LNCaP clone FGC (cell line): ENCODE measurements around the gene VPS25.

ENCODE experiments used
- DNase-seq: peaks from one replicate; pipeline ENCODE4 v3.0.0-alpha.2; 2011; ENCODE audit warnings: low read depth
- H3K4me3 ChIP-seq: 2 replicates; pipeline ENCODE4 v1.5.1; 2011; ENCODE audit warnings: mild to moderate bottlenecking, low read depth, low read length, control low read depth
- TF ChIP-seq, protein P1 (sequence below): IDR thresholded peaks from 2 replicates; pipeline ENCODE4 v1.5.1; 2012; ENCODE audit warnings: mild to moderate bottlenecking; ENCODE audit not compliant: control insufficient read depth, insufficient read depth; ENCODE audit errors: extremely low read depth

VPS25 gene

DNA sequence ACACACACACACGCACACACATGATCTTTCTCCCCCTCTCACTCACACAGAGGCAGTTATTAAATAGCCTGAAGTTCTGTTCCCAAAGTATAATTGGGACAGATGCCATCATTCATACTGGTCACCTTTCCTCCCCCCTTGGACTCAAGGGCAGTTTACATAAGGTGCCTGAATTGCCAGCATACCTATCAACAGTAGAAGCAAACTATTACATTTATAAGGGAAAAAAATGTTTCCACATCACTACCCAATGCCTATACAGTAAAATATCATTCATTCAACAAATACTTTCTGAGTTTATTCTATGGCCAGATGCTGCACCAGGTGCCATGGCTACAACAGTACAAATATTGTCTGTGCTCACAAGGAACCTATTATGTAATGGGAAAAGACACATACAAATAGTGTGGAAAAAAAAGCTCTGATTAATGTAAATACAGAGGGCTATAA lies 31.7 kb downstream of the VPS25 start:
- H3K4me3 ChIP-seq, result no peak overlapping the region
- TF ChIP-seq, protein P1, sequence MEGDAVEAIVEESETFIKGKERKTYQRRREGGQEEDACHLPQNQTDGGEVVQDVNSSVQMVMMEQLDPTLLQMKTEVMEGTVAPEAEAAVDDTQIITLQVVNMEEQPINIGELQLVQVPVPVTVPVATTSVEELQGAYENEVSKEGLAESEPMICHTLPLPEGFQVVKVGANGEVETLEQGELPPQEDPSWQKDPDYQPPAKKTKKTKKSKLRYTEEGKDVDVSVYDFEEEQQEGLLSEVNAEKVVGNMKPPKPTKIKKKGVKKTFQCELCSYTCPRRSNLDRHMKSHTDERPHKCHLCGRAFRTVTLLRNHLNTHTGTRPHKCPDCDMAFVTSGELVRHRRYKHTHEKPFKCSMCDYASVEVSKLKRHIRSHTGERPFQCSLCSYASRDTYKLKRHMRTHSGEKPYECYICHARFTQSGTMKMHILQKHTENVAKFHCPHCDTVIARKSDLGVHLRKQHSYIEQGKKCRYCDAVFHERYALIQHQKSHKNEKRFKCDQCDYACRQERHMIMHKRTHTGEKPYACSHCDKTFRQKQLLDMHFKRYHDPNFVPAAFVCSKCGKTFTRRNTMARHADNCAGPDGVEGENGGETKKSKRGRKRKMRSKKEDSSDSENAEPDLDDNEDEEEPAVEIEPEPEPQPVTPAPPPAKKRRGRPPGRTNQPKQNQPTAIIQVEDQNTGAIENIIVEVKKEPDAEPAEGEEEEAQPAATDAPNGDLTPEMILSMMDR, result no peak
- DNase-seq, result peak; percentile 98

DNA sequence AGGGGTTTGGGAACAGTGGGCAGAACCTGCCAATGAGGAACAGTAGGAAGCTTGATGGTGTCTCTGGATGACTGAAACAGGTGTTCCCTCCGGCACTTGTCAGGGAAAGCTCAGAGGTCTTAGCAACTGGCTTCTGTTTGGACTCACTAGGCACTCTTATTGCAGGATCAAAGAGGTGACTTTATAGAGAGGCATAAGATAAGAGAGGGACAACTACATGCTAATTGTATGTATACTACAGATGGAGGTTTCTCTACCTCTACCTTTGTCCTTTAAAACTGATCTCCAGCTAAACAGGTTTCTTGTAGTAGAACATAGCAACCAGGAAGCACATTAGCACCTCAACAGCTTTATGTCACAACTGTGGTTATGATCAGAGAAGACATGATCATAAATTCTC lies 33.0 kb downstream of the VPS25 start:
- H3K4me3 ChIP-seq, result no peak overlapping the region
- TF ChIP-seq, protein P1, result no peak
- DNase-seq, result no peak

DNA sequence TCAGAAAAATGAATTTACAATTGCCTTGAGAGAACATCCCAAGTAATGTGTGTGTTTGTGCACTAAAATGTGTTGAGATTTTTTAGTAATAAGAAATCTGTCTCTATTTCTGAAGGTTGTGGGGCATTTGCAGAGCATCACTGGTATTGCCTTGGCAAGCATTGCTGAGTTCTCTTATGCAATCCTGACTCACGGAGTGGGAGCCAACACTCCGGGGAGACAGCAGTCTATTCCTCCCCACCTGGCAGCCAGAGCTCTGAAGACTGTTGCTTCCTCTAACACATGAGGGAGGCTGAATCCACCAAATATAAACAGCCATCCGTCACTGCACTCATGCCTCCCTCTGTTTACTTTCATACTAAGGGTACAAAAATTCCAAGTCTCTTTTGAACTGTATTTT lies 36.0 kb downstream of the VPS25 start:
- H3K4me3 ChIP-seq, result no peak overlapping the region
- TF ChIP-seq, protein P1, result no peak
- no peak for DNase-seq

DNA sequence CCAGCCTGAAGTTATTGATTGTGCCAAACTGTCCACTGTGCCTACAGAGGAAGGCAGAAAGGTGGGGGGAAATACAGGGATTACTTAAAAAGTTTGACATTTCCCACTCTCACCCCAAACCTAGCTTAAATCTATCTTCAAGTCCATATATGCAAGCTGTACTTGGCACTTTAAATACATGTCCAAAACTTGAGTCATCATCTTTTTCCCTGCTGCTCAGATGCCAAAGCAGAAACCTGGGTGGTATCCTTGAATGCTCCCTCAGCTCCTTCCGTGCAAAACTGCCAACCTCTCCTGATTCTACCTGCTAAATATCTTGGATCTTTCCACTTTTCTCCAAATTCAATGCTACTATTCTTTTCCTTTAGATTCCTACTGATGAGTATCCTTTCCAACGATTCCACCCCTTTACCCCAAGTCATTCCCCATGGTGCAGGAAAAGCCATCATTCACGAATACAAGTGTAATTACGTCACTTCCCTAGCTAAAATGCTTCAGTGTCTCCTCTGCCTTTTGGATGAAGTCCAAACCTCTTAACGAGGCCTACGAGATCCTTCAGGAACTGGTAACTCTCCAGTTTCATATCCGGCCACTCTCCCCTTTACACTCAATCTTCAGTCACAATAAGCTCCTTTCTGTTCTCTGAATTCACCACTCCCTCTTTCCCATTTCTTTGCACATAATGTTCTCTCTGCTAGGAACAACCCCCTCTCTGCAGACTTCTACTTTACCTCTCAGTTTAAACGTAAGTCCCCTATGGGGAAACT lies 41.6 kb downstream of the VPS25 start:
- DNase-seq, result no peak
- no peak overlapping the region for H3K4me3 ChIP-seq
- TF ChIP-seq, protein P1, result no peak

DNA sequence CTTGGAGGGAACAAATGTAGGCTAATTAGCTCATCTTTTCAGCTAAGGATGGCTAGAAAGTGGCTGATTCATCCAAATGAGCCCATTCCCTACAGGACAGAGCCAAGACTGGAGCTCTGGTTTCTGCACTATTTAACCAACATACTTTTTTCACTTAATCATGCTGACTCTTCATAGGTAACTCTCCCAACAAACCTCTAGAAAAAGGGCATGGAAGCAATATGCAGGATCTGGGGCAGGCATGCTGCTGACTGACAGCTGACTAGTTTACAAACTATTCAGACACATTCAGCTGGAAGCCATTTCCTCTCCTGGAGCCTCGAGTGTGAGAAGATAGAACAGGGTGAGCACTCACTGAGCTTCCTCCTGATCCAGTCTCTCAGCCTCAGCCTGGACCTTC lies 44.6 kb downstream of the VPS25 start:
- no peak overlapping the region for H3K4me3 ChIP-seq
- TF ChIP-seq, protein P1, result no peak
- no peak for DNase-seq

DNA sequence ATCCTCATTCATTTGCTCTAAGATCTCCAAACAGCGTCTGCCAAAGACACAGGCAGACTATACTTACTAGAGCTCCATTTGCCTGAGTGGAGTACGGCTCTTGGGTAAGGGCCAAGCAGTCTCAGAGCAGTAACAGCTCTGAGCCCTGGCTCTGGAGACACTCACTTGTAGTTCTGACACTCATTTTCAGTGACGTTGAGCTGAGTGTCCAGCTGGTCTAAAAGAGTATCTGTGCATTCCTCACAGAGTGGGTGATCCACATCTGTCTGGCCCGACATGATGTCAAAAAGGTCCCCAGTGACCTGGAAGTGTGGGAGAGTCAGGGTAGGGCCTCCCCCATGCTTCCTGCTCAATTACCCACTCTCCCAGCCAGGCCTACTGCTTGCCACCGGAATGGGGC lies 45.1 kb downstream of the VPS25 start:
- DNase-seq, result no peak
- no peak overlapping the region for H3K4me3 ChIP-seq
- TF ChIP-seq, protein P1, result no peak
